Right lung (tissue), 5 donors: ENCODE data around the gene FILIP1L. TPM values are rescaled to one million over a fixed set of nuclear protein-coding genes. Genes with fewer than 3 reads are reported as not detected.

Source experiments
- DNase-seq, 2 donors: peaks; one replicate each; pipeline ENCODE4 v3.0.0-alpha.2; 2013
- polyA plus RNA-seq, 5 donors: library from polyadenylated mRNA; unstranded; fragments of 120-200 nt; gene quantifications; one replicate each; pipeline versions ENCODE4 v1.2.1 to v1.2.3, GENCODE V29; 2013; ENCODE audit warnings: inconsistent platforms in 1 of 5, low replicate concordance in 1 of 5; ENCODE audit not compliant: insufficient read length in 5 of 5, insufficient read depth in 1 of 5

The FILIP1L gene
- polyA plus RNA-seq, 5 donors = 10.5 to 19.9 (median 14.9) TPM

GRCh38 chr3:100127792-100128191 is 13.5 kb upstream of the FILIP1L start:
- no peak for DNase-seq

DNA sequence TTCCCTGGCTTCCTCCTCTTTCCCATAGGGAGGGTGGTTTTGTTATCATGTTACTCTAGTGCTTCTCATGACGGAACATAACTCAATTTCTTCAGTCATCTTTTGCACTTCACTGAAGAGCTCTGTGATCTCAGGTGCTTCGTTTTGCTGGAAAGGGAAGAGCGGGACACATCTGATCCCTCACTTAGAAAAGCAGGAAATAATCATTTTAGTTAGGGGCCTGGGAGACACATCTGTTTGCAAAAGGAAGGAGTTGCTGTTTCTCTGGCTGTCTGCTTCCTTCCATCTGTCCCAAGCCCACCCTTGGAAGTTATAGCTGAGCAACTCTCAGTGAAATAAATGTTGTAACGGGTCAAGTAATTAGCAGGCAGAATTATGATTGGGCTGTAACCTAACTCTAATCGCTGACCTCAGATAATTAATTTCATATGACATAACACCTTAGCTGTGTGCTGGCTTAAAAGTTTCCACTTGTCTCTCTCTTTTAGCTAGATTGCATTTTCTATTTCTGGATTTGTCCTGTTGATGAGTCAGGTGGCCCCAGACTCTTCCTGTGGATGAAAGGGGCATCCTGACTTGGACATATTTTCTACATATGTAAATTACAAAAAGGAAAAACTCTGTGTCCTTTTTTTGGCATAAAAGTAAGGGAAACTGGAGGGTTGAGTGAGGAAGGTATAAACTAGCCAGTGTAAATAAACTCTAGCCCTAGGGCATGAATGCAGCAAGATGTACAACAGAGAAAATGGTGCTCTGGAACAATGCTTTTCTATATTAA is 11.0 kb upstream of the FILIP1L start:
- no peak for DNase-seq

DNA sequence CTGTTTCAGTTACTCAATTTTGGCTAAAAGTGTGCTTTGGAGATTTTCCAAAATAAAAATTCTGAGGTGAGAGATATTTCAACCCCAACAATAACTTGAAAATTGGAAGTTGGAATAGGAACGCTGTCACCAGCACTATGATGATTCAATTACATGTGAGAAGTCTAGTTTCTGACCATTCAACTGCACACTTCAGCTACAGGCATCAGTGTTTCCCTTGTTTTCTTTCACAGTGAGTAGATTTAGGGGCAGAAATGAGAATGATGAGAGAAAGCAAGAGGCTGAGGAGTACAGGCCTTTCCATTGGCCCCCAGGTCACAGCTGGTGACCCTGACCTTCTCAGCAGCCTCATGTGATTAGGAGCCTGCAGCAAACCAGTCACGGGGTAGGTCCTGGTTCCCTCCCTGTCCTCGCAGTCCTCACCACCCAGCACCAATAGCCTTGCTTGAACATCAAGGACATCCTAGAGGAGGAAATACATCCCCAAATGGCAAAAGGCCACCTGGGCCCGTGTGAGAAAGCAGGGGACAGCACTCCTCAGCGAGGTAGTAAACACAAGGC is 10.0 kb upstream of the FILIP1L start:
- DNase-seq = no peak

GRCh38 chr3:100123112-100123511 is 8.8 kb upstream of the FILIP1L start:
- DNase-seq = no peak

DNA sequence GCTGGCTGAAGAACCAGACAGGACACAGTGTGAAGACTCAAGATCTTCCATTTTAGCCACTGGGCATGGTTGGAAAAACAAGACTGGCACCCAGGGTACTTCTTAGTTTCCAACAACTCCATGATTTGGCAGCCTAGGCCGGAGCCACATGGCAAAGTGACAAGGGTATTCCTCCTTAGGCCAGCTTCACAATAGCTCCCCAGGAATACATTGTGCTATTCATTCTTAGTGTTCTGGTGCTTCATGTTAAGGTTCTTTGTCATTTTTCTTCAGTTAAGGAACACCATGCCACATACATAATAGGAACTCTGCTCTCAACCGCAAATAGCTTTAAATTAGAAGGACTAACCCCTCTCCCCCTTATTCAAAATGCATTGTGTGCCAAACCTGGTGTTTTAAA is 8.0 kb upstream of the FILIP1L start:
- DNase-seq = no peak

DNA sequence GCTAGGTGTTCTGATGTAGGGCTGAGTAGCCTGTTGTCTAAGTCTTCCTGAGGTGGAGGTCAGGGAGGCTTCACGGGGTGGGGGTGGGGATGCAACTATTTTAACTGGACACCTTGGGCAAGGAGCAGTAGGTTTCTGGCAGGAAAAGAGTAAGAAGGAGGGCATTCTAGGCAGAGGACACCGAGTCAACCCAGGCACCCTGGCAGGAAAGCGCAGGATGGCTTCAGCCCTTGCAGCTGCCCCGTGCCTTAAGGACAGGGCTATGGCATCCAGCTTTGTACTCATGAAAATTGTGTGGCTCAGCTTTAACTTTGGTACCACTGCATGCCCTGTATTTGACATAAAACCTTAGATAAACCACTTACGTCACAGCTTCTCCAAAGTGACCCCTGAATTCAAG is 6.4 kb upstream of the FILIP1L start:
- DNase-seq = no peak

DNA sequence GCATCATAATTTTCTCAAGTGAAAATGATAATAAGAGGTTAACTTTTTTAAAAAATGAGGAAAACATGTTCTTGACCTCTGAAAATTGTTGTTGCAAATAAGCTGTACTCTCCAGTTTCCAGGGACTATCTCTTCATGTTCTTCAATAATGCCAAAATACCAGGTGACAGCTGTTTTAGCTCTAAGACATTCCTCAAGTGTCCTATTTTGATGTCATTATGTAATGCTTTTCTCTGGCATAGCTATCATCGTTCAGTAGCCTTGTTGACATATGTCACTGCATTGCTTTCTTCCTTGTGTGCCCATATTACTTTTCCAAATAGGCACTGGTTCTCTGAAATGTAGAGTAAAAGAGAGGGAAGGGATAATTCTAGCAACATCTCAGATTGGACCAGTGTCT is 5.7 kb upstream of the FILIP1L start:
- DNase-seq = no peak

DNA sequence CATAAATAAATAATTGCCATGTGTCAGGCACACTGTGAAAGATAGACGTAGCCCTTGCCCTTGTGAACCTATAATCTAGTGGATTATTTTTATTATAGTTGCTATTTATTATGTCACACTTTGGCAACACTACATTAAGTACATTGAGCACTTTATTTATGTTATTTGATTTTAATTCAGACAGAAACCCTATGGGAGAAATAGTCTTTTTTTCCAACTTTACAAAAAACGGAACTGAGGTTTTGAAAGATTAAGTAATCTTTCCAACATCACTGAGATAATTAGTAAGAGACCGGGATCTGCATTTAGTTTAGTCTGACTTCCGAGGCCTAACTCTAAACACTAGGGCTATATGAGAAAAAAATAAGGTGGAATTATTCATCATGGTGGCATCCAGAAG is 2.8 kb upstream of the FILIP1L start:
- no peak for DNase-seq

GRCh38 chr3:100113723-100114412 is 433 bp downstream of the FILIP1L start:
- DNase-seq = no peak

DNA sequence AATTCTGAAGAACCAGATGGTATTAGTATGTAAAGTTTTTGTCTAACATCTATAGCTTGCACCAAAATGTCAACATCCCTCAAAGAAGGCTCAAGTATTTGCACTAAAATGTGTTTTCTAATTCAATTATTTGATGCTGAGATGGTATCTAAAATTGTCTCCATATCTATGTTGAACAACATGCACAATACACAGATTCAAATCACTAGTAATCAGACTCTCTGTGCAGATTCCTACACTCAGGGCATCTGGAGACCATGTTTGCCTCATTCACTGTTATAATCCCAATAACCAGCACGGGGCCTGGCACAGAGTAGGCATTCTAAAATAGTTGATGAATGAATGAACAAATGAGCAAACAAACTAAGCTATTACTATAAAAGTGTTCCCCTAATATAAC is 2.6 kb downstream of the FILIP1L start:
- DNase-seq = no peak

GRCh38 chr3:100110162-100110561 is 4.1 kb downstream of the FILIP1L start:
- DNase-seq = no peak

GRCh38 chr3:100108464-100109079 is 5.7 kb downstream of the FILIP1L start:
- DNase-seq = no peak

- DNase-seq = no peak
Observed at GRCh38 chr3:100107221-100107814, 7.0 kb downstream of the FILIP1L start.

DNA sequence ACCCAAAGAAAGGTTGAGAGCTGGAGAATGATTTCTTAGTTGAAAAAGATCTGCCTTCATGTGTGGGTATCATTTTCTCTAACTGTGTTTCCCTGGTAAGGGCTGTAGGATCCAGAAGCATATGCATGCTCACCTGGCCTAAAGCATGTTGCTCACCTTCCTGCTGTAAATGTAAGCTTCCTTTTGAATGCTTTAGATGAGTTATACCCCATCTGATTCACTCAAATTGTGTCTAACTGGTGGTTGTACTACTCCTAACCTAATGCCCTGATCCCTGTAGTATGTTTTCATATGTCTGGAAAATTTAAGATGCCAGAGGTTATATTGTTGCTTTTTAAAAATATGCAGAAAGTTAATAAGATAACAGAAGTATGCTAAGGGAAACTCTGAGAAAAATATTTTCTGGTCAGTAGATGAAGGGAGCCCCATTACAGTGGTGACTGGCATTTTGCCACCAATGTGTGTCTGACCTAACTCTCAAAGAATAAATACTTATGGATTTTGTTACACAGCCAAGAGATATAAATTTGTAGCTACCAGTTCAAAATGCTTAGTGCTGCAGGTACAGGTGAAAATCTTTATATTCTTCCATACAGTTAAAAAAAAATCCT is 7.7 kb downstream of the FILIP1L start:
- no peak for DNase-seq

GRCh38 chr3:100106094-100106493 is 8.2 kb downstream of the FILIP1L start:
- no peak for DNase-seq

- DNase-seq = no peak
Observed at GRCh38 chr3:100105501-100105900, 8.8 kb downstream of the FILIP1L start.

DNA sequence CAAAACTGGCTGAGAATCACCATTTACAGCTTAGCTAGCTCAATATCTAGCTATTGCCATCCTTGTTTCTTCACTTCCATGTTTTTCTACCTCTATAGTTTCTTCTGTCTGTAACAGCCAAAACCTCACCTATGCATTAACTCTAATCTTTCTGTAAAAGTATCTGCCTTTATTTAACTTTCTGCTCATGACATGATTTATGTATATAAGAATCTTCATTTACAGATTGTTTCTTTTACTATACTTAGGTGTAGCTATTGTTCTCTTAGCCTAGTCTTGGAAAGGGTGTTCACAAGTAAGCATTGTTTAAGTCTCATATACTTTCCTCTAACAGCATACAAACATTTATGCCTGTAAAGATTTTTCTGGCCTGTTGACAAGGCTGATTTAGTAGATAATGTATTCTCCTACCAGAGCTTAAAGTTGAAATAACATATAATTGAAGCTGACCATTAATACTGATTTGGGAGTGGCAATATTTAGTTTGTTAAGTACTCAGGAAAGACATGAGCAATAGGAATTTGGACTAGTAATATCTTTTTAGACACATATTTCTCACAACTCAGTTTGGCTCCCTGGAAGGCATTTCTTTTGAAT is 9.4 kb downstream of the FILIP1L start:
- DNase-seq = no peak

GRCh38 chr3:100104442-100104798 is 9.9 kb downstream of the FILIP1L start:
- no peak for DNase-seq

DNA sequence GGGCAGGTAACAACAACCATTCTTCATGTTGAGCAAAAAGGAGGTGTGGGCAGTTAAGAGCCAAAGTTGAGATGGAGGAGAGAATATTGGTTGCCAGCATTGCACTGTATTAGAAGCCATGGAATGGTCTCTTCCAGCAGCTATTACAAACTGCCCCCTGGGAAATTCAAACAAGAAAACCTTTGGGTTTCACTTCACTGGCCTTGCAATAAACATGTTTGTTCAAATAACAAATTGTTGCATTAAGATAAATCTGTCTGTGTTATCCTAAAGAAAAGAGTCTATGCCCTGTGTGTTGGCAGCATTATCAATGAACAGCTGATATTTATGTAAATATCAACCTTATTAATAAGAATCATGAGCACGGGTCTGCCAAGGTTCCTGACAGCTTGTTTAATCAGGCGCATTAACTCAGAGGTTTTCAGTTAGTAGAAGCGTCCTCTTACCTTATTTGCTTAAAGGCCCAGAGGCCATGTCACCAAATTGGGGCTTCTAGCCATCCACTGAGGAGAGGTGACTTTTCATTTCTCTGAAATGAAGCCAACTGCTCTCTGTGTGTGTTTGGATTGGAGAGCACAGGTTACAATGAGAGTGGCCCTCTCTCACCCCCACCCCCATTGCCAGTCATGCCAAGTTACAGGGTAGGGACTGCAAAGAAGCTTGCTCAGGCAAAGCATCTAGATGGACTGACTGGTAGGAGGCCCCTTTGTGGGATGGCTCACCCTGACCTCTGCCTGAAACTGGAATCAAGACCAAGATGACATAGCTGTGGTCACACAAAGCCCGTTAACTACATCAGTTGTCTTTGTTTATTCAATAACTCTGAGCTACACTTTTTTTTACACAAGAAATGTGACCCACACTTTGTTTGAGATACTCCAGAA is 10.5 kb downstream of the FILIP1L start:
- DNase-seq = no peak

DNA sequence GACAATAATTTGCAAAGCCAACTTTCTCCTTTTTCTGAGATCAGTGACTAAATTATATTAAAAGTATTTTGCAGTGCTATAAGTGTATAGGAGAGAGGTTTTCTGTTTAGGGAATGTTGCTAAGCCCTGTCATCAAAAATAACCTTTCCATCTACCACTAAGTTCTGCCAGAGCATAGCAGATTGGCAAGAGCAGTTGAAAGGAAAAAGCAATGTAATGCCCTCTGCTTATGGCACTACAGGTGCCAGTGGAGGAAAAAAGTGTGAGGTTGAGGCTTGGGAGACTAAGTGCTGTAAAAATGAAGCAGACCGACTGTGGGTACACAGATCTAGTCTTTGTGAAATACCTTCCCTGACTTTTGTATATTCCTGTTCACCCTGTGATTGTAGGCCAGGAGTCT is 11.5 kb downstream of the FILIP1L start:
- no peak for DNase-seq

- no peak for DNase-seq
Observed at GRCh38 chr3:100100425-100100824, 13.9 kb downstream of the FILIP1L start.
